HepG2 (cell line): ENCODE results near the gene MAGIX. TPM values are rescaled to one million over a fixed set of nuclear protein-coding genes. Genes with fewer than 3 reads are reported as not detected.

Experiments used
- FIP1L1 ChIP-seq: fragments of 200-400 bp; formaldehyde crosslinking; IDR thresholded peaks from 2 replicates; pipeline ENCODE4 v1.6.1; 2018; ENCODE audit warnings: low read depth, mild to moderate bottlenecking, low read length, moderate library complexity, borderline replicate concordance; ENCODE audit not compliant: insufficient read depth
- KLF11 ChIP-seq: IDR thresholded peaks from 2 replicates; pipeline ENCODE4 v1.6.1; 2016; ENCODE audit warnings: missing compliant biosample characterization
- NR2C2 ChIP-seq: sonication (generic); formaldehyde crosslinking; IDR thresholded peaks from 2 replicates; pipeline ENCODE4 v1.4.0; 2020; ENCODE audit warnings: missing genetic modification reagents, mild to moderate bottlenecking, moderate library complexity, borderline replicate concordance
- RBM22 ChIP-seq: fragments of 200-400 bp; formaldehyde crosslinking; optimal IDR thresholded peaks from 2 replicates; pipeline ENCODE3; 2017; ENCODE audit warnings: mild to moderate bottlenecking, low read length, moderate library complexity
- SP5 ChIP-seq: IDR thresholded peaks from 2 replicates; pipeline ENCODE4 v1.6.1; 2016; ENCODE audit warnings: low read depth, borderline replicate concordance
- ZBTB1 ChIP-seq: sonication (generic); formaldehyde crosslinking; IDR thresholded peaks from 2 replicates; pipeline ENCODE4 v1.4.0; 2020; ENCODE audit warnings: missing genetic modification reagents, borderline replicate concordance
- ZBTB38 ChIP-seq: sonication (generic); formaldehyde crosslinking; IDR thresholded peaks from 2 replicates; pipeline ENCODE4 v1.5.1; 2020; ENCODE audit warnings: mild to moderate bottlenecking, missing genetic modification reagents
- ZNF589 ChIP-seq: sonication (generic); formaldehyde crosslinking; conservative IDR thresholded peaks from 2 replicates; pipeline ENCODE4 v1.8.0; 2022; ENCODE audit warnings: mild to moderate bottlenecking, moderate library complexity, missing genetic modification reagents
- ZNF883 ChIP-seq: sonication (generic); formaldehyde crosslinking; IDR thresholded peaks from 2 replicates; pipeline ENCODE4 v1.5.1; 2020; ENCODE audit warnings: mild to moderate bottlenecking, missing genetic modification reagents; ENCODE audit errors: not compliant biosample characterization
- polyA plus RNA-seq, 8 experiments: library from polyadenylated mRNA; depleted of rRNA in 3 of 8; stranded (reverse) in 7 of 8; unstranded in 1 of 8; fragments of >200 nt; fragmentation: Illumina TruSeq in 4 of 8; extraction: Trizol in 4 of 8; gene quantifications; 2 replicates each; pipeline versions ENCODE4 v1.2.1 to v1.2.3, GENCODE V29; 2011 to 2016; ENCODE audit warnings: low read depth in 4 of 8, missing spikeins in 1 of 8, mixed read lengths in 1 of 8; ENCODE audit not compliant: insufficient read depth in 1 of 8
- total RNA-seq, 5 experiments: library from RNA; depleted of rRNA; stranded (reverse); fragments of >200 nt; fragmentation: Illumina TruSeq; extraction: Trizol; gene quantifications; 2 replicates each; pipeline ENCODE4 v1.2.3, GENCODE V29; 2016; ENCODE audit warnings: low read depth in 1 of 5
- TF ChIP-seq, protein P1 (sequence below): sonication (generic); formaldehyde crosslinking; IDR thresholded peaks from 2 replicates; pipeline ENCODE4 v1.9.0; 2021; ENCODE audit warnings: missing genetic modification reagents, borderline replicate concordance
- TF ChIP-seq, protein P2 (sequence below): sonication (generic); formaldehyde crosslinking; IDR thresholded peaks from 2 replicates; pipeline ENCODE4 v1.8.0; 2022; ENCODE audit warnings: mild to moderate bottlenecking, missing genetic modification reagents, moderate library complexity
- TF ChIP-seq, protein P3 (sequence below): sonication (generic); formaldehyde crosslinking; conservative IDR thresholded peaks from 2 replicates; pipeline ENCODE4 v1.4.0; 2020; ENCODE audit warnings: missing genetic modification reagents
- TF ChIP-seq, protein P4 (sequence below): sonication (generic); formaldehyde crosslinking; IDR thresholded peaks from 2 replicates; pipeline ENCODE4 v1.5.0; 2020; ENCODE audit warnings: mild to moderate bottlenecking, missing genetic modification reagents, moderate library complexity
- TF ChIP-seq, protein P5 (sequence below): conservative IDR thresholded peaks from 2 replicates; pipeline ENCODE4 v1.6.1; 2018; ENCODE audit warnings: missing genetic modification reagents
- TF ChIP-seq, protein P6 (sequence below): sonication (generic); formaldehyde crosslinking; IDR thresholded peaks from 2 replicates; pipeline ENCODE4 v1.5.1; 2020; ENCODE audit warnings: missing genetic modification reagents, mild to moderate bottlenecking, borderline replicate concordance
- TF ChIP-seq, protein P7 (sequence below): sonication (generic); formaldehyde crosslinking; IDR thresholded peaks from 2 replicates; pipeline ENCODE4 v1.5.1; 2020; ENCODE audit warnings: missing genetic modification reagents, mild to moderate bottlenecking, borderline replicate concordance

Gene MAGIX
- total and polyA plus RNA-seq, 2 of the 13 experiments (the other 11 are each of a cell fraction or from before 2014, with no cell fraction given) = 0.63 to 1.2 TPM

DNA sequence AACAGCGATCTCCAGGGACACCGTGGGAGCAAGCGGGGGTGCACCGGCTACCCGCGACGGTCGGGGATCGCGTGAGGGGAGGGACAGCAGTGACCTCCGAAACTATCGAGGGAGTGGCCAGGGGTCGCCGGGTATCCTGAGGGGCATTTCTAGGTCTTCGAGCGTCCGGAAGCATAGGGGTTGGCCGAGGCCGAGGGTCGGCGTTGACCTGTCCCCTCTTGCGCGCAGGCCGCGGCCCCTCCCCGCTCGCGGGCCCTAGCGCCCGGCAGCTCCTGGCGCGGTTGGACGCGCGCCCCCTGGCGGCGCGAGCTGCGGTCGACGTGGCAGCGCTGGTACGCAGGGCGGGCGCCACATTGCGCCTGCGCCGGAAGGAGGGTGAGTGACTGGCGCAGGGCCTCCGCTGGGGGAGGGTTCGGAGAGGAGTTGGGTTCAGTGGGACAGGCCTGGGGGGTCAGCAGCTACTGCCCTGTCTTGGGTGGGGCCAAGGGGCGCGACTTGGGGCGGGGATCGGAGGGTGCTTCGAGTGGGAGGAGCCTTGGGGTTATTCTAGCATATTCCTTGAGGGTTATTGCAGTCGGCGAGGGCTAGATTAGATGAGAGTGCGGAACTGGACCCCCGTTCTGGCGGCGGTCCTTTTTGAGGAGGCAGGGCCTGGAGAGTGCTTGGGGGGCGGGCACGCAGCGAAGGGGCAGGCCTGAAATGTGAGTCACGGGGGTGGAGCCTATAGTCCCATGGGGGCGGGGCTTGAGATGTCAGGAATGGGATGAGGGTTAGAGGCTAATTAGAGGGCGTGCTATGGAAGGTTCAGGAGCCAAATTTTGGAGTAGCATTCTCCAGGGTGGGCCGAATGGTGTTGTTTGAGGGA lies 1.2 kb downstream of the MAGIX start (continued):
- TF ChIP-seq KLF11 (CRISPR knock-in tag) (no peak), ZBTB1 (CRISPR knock-in tag) (no peak), FIP1L1 (no peak), RBM22 (no peak), ZNF883 (CRISPR knock-in tag) (no peak), ZBTB38 (CRISPR knock-in tag) (peak; percentile 81), ZNF589 (CRISPR knock-in tag) (no peak), NR2C2 (CRISPR knock-in tag) (no peak), SP5 (CRISPR knock-in tag) (no peak)
- TF ChIP-seq, protein P1, sequence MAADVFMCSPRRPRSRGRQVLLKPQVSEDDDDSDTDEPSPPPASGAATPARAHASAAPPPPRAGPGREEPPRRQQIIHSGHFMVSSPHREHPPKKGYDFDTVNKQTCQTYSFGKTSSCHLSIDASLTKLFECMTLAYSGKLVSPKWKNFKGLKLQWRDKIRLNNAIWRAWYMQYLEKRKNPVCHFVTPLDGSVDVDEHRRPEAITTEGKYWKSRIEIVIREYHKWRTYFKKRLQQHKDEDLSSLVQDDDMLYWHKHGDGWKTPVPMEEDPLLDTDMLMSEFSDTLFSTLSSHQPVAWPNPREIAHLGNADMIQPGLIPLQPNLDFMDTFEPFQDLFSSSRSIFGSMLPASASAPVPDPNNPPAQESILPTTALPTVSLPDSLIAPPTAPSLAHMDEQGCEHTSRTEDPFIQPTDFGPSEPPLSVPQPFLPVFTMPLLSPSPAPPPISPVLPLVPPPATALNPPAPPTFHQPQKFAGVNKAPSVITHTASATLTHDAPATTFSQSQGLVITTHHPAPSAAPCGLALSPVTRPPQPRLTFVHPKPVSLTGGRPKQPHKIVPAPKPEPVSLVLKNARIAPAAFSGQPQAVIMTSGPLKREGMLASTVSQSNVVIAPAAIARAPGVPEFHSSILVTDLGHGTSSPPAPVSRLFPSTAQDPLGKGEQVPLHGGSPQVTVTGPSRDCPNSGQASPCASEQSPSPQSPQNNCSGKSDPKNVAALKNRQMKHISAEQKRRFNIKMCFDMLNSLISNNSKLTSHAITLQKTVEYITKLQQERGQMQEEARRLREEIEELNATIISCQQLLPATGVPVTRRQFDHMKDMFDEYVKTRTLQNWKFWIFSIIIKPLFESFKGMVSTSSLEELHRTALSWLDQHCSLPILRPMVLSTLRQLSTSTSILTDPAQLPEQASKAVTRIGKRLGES (CRISPR knock-in tag) = no peak
- TF ChIP-seq, protein P2, sequence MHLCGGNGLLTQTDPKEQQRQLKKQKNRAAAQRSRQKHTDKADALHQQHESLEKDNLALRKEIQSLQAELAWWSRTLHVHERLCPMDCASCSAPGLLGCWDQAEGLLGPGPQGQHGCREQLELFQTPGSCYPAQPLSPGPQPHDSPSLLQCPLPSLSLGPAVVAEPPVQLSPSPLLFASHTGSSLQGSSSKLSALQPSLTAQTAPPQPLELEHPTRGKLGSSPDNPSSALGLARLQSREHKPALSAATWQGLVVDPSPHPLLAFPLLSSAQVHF = no peak
- TF ChIP-seq, protein P3, sequence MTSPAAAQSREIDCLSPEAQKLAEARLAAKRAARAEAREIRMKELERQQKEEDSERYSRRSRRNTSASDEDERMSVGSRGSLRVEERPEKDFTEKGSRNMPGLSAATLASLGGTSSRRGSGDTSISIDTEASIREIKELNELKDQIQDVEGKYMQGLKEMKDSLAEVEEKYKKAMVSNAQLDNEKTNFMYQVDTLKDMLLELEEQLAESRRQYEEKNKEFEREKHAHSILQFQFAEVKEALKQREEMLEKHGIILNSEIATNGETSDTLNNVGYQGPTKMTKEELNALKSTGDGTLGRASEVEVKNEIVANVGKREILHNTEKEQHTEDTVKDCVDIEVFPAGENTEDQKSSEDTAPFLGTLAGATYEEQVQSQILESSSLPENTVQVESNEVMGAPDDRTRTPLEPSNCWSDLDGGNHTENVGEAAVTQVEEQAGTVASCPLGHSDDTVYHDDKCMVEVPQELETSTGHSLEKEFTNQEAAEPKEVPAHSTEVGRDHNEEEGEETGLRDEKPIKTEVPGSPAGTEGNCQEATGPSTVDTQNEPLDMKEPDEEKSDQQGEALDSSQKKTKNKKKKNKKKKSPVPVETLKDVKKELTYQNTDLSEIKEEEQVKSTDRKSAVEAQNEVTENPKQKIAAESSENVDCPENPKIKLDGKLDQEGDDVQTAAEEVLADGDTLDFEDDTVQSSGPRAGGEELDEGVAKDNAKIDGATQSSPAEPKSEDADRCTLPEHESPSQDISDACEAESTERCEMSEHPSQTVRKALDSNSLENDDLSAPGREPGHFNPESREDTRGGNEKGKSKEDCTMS (CRISPR knock-in tag) = no peak
- TF ChIP-seq, protein P4, sequence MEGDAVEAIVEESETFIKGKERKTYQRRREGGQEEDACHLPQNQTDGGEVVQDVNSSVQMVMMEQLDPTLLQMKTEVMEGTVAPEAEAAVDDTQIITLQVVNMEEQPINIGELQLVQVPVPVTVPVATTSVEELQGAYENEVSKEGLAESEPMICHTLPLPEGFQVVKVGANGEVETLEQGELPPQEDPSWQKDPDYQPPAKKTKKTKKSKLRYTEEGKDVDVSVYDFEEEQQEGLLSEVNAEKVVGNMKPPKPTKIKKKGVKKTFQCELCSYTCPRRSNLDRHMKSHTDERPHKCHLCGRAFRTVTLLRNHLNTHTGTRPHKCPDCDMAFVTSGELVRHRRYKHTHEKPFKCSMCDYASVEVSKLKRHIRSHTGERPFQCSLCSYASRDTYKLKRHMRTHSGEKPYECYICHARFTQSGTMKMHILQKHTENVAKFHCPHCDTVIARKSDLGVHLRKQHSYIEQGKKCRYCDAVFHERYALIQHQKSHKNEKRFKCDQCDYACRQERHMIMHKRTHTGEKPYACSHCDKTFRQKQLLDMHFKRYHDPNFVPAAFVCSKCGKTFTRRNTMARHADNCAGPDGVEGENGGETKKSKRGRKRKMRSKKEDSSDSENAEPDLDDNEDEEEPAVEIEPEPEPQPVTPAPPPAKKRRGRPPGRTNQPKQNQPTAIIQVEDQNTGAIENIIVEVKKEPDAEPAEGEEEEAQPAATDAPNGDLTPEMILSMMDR (CRISPR knock-in tag) = peak; percentile 82
- TF ChIP-seq, protein P5, sequence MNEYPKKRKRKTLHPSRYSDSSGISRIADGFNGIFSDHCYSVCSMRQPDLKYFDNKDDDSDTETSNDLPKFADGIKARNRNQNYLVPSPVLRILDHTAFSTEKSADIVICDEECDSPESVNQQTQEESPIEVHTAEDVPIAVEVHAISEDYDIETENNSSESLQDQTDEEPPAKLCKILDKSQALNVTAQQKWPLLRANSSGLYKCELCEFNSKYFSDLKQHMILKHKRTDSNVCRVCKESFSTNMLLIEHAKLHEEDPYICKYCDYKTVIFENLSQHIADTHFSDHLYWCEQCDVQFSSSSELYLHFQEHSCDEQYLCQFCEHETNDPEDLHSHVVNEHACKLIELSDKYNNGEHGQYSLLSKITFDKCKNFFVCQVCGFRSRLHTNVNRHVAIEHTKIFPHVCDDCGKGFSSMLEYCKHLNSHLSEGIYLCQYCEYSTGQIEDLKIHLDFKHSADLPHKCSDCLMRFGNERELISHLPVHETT = no peak
- TF ChIP-seq, protein P6, sequence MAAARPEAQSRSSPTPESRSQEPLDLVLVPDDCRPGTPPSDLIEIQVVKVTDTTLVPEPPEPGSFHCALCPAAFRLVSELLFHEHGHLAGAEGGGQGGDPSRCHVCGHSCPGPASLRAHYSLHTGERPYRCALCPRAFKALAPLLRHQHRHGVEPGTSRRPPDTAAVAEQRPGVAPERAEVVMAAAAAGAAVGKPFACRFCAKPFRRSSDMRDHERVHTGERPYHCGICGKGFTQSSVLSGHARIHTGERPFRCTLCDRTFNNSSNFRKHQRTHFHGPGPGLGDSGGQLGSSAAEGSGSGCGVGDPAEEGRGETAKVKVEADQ (CRISPR knock-in tag) = no peak
- TF ChIP-seq, protein P7, sequence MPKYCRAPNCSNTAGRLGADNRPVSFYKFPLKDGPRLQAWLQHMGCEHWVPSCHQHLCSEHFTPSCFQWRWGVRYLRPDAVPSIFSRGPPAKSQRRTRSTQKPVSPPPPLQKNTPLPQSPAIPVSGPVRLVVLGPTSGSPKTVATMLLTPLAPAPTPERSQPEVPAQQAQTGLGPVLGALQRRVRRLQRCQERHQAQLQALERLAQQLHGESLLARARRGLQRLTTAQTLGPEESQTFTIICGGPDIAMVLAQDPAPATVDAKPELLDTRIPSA (CRISPR knock-in tag) = no peak
